HG03045 (cell line): ENCODE results near the gene RPP14.
"Not testable (repeated sequence)": the region's sequence is repeated elsewhere in the genome, so short reads cannot be mapped to it uniquely, and the experiment has no call there.

Experiments used
- ATAC-seq: cut with Tn5 transposase; IDR thresholded peaks from one replicate; pipeline ENCODE4 v1.9.1; 2021; ENCODE audit warnings: mild to moderate bottlenecking, moderate library complexity; ENCODE audit not compliant: unreplicated experiment

RPP14 gene

GRCh38 chr3:58329922-58330413, 23.9 kb downstream of the RPP14 start:
- ATAC-seq = no peak

GRCh38 chr3:58331593-58332152, 25.6 kb downstream of the RPP14 start:
- ATAC-seq = no peak

GRCh38 chr3:58332575-58333188, 26.6 kb downstream of the RPP14 start, which contains the start of gene PXK:
Gene PXK (plus strand): TSS chr3:58332892. CDS start chr3:58332989, 97 bp downstream.
- peak; percentile 93 for ATAC-seq

GRCh38 chr3:58333206-58334012, 27.4 kb downstream of the RPP14 start:
- peak; percentile 30 for ATAC-seq

GRCh38 chr3:58334013-58334321, 27.9 kb downstream of the RPP14 start:
- ATAC-seq = no peak

- ATAC-seq = no peak
Measured at GRCh38 chr3:58334506-58334884, 28.4 kb downstream of the RPP14 start.

- ATAC-seq = no peak
Measured at GRCh38 chr3:58335652-58335947, 29.6 kb downstream of the RPP14 start.

GRCh38 chr3:58336135-58336882, 30.3 kb downstream of the RPP14 start:
- ATAC-seq = no peak

GRCh38 chr3:58337190-58337589, 31.1 kb downstream of the RPP14 start:
- no peak for ATAC-seq

- not testable (repeated sequence) for ATAC-seq
Measured at GRCh38 chr3:58339146-58339545, 33.1 kb downstream of the RPP14 start.

GRCh38 chr3:58340594-58341244, 34.7 kb downstream of the RPP14 start:
- no peak for ATAC-seq

GRCh38 chr3:58341376-58341775, 35.3 kb downstream of the RPP14 start:
- ATAC-seq = no peak

GRCh38 chr3:58342676-58343075, 36.6 kb downstream of the RPP14 start:
- no peak for ATAC-seq

GRCh38 chr3:58345457-58345856, 39.4 kb downstream of the RPP14 start:
- ATAC-seq = no peak

- no peak for ATAC-seq
Measured at GRCh38 chr3:58346368-58346767, 40.3 kb downstream of the RPP14 start.

- ATAC-seq = no peak
Measured at GRCh38 chr3:58347984-58348383, 41.9 kb downstream of the RPP14 start.

GRCh38 chr3:58349792-58350626, 44.0 kb downstream of the RPP14 start:
- ATAC-seq = peak; percentile 78

- no peak for ATAC-seq
Measured at GRCh38 chr3:58350627-58351013, 44.6 kb downstream of the RPP14 start.

GRCh38 chr3:58351920-58352319, 45.9 kb downstream of the RPP14 start:
- ATAC-seq = no peak

- ATAC-seq = no peak
Measured at GRCh38 chr3:58352626-58353025, 46.6 kb downstream of the RPP14 start.
